ENCODE results near the gene CATSPERD.

DNA sequence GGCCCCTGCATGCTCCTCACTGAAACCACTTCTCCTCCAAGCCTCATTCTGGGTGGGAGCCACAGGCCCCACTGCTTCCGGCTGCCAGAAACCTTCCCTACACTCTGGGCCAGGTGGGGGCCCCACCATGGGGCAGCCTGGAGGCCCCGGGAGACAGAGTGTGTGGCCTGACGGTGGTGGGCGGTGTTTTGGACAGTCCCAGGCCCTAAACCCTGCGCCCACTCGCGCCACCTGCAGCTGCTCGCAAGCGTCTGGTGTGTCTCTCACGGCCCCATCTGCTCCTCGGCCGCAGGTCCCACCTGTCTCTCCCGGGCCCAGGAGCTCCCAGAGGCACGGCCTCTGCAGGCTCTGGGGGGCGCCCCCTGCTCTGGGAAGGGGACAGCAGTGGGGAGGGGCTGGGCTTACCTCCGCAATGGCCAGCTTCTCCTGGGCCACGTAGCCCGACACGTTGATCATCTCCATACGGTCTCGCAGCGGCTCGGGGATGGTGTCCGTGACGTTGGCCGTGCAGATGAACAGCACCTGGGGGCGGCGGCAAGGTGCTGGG lies 24.7 kb upstream of the CATSPERD start:
- no peak for TF ChIP-seq POLR2A (IDR thresholded peaks at IDR 0.05)
- TF ChIP-seq, protein P1, sequence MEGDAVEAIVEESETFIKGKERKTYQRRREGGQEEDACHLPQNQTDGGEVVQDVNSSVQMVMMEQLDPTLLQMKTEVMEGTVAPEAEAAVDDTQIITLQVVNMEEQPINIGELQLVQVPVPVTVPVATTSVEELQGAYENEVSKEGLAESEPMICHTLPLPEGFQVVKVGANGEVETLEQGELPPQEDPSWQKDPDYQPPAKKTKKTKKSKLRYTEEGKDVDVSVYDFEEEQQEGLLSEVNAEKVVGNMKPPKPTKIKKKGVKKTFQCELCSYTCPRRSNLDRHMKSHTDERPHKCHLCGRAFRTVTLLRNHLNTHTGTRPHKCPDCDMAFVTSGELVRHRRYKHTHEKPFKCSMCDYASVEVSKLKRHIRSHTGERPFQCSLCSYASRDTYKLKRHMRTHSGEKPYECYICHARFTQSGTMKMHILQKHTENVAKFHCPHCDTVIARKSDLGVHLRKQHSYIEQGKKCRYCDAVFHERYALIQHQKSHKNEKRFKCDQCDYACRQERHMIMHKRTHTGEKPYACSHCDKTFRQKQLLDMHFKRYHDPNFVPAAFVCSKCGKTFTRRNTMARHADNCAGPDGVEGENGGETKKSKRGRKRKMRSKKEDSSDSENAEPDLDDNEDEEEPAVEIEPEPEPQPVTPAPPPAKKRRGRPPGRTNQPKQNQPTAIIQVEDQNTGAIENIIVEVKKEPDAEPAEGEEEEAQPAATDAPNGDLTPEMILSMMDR (IDR thresholded peaks at IDR 0.05): no peak
